WTC11 (cell line): ENCODE measurements around the gene TKT.

ENCODE experiments used
- ESRRA ChIP-seq: sonication (generic); formaldehyde crosslinking; IDR thresholded peaks from 2 replicates; pipeline ENCODE4 v1.8.1; 2022; ENCODE audit warnings: mild to moderate bottlenecking, missing genetic modification reagents, borderline replicate concordance
- MAX ChIP-seq: sonication (generic); formaldehyde crosslinking; IDR thresholded peaks from 2 replicates; pipeline ENCODE4 v1.8.0; 2022; ENCODE audit warnings: mild to moderate bottlenecking, missing genetic modification reagents
- MYBL2 ChIP-seq: sonication (generic); formaldehyde crosslinking; IDR thresholded peaks from 2 replicates; pipeline ENCODE4 v1.8.1; 2023; ENCODE audit warnings: mild to moderate bottlenecking, moderate library complexity, missing genetic modification reagents
- SP1 ChIP-seq: sonication (generic); formaldehyde crosslinking; conservative IDR thresholded peaks from 2 replicates; pipeline ENCODE4 v1.8.1; 2022; ENCODE audit warnings: missing genetic modification reagents
- TEAD1 ChIP-seq: sonication (generic); formaldehyde crosslinking; IDR thresholded peaks from 2 replicates; pipeline ENCODE4 v1.8.0; 2022; ENCODE audit warnings: mild to moderate bottlenecking, missing genetic modification reagents
- ZNF121 ChIP-seq: sonication (generic); formaldehyde crosslinking; IDR thresholded peaks from 2 replicates; pipeline ENCODE4 v1.8.0; 2023; ENCODE audit warnings: missing genetic modification reagents
- ZNF416 ChIP-seq: fragments of 250-450 bp; sonication (Bioruptor Pico); IDR thresholded peaks from 2 replicates; pipeline ENCODE4 v1.9.0; 2021; ENCODE audit warnings: mild to moderate bottlenecking, inconsistent platforms
- TF ChIP-seq, protein P1 (sequence below): fragments of 200-600 bp; IDR thresholded peaks from 2 replicates; pipeline ENCODE4 v1.8.0; 2022; ENCODE audit warnings: antibody characterized with exemption

- TF ChIP-seq ESRRA (CRISPR knock-in tag) (no peak), MAX (CRISPR knock-in tag) (no peak), TEAD1 (CRISPR knock-in tag) (no peak), ZNF416 (CRISPR knock-in tag) (no peak), MYBL2 (CRISPR knock-in tag) (no peak), ZNF121 (CRISPR knock-in tag) (no peak), SP1 (CRISPR knock-in tag) (no peak)
- TF ChIP-seq, protein P1, sequence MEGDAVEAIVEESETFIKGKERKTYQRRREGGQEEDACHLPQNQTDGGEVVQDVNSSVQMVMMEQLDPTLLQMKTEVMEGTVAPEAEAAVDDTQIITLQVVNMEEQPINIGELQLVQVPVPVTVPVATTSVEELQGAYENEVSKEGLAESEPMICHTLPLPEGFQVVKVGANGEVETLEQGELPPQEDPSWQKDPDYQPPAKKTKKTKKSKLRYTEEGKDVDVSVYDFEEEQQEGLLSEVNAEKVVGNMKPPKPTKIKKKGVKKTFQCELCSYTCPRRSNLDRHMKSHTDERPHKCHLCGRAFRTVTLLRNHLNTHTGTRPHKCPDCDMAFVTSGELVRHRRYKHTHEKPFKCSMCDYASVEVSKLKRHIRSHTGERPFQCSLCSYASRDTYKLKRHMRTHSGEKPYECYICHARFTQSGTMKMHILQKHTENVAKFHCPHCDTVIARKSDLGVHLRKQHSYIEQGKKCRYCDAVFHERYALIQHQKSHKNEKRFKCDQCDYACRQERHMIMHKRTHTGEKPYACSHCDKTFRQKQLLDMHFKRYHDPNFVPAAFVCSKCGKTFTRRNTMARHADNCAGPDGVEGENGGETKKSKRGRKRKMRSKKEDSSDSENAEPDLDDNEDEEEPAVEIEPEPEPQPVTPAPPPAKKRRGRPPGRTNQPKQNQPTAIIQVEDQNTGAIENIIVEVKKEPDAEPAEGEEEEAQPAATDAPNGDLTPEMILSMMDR: no peak
These were observed 26.2 kb downstream of the TKT start for GRCh38 chr3:53229606-53230005.
